ENCODE results near the gene ESYT3.

- TF ChIP-seq POLR2AphosphoS5 (IDR thresholded peaks at IDR 0.05) (no peak), CTCF (IDR thresholded peaks at IDR 0.05) (no peak), EP300 (IDR thresholded peaks at IDR 0.05) (no peak)
These were observed 77.5 kb downstream of the ESYT3 start for GRCh38 chr3:138511945-138512344.

Measured in suprapubic skin (tissue), 4 donors.